NCI-H1436 (cell line): ENCODE data around the gene ALX4.

Experiments used
- DNase-seq: peaks from one replicate; lab custom pipeline; 2025; lab: John Stamatoyannopoulos, UW

The ALX4 gene

GRCh38 chr11:44315947-44316658 is 6.2 kb upstream of the ALX4 start:
- DNase-seq, result peak; percentile 48

GRCh38 chr11:44314733-44315132 is 4.8 kb upstream of the ALX4 start:
- no peak for DNase-seq

- DNase-seq, result no peak
Measured at GRCh38 chr11:44313761-44314489, 4.0 kb upstream of the ALX4 start.

- DNase-seq, result no peak
Measured at GRCh38 chr11:44312876-44313275, 2.9 kb upstream of the ALX4 start.

GRCh38 chr11:44311339-44312261 is 1.7 kb upstream of the ALX4 start:
- DNase-seq, result no peak

GRCh38 chr11:44310463-44311272 is 729 bp upstream of the ALX4 start:
- DNase-seq, result no peak

- no peak for DNase-seq
Measured at GRCh38 chr11:44310206-44310462, 195 bp upstream of the ALX4 start.

GRCh38 chr11:44308923-44309477 is 939 bp downstream of the ALX4 start:
- DNase-seq, result no peak

- DNase-seq, result no peak
Measured at GRCh38 chr11:44308256-44308922, 1.6 kb downstream of the ALX4 start.

- no peak for DNase-seq
Measured at GRCh38 chr11:44307340-44308099, 2.4 kb downstream of the ALX4 start.

- no peak for DNase-seq
Measured at GRCh38 chr11:44306918-44307244, 3.1 kb downstream of the ALX4 start.

- no peak for DNase-seq
Measured at GRCh38 chr11:44306052-44306917, 3.7 kb downstream of the ALX4 start.

- no peak for DNase-seq
Measured at GRCh38 chr11:44305470-44306051, 4.4 kb downstream of the ALX4 start.

- no peak for DNase-seq
Measured at GRCh38 chr11:44305026-44305469, 4.9 kb downstream of the ALX4 start.

- DNase-seq, result no peak
Measured at GRCh38 chr11:44304091-44305025, 5.6 kb downstream of the ALX4 start.

GRCh38 chr11:44303401-44303938 is 6.5 kb downstream of the ALX4 start:
- no peak for DNase-seq

- DNase-seq, result no peak
Measured at GRCh38 chr11:44301564-44302271, 8.2 kb downstream of the ALX4 start.
